H1 (cell line): ENCODE results near the gene ARNT2.

Experiments
- CTCF ChIP-seq, 3 experiments: IDR thresholded peaks; 1 replicate in 2 of 3; 2 replicates in 1 of 3; pipeline versions ENCODE4 v1.5.1 to v1.6.1; 2011; ENCODE audit warnings: low read length in 3 of 3, mild to moderate bottlenecking in 3 of 3, inconsistent platforms in 2 of 3, low read depth in 1 of 3, moderate library complexity in 1 of 3; ENCODE audit not compliant: insufficient read depth in 1 of 3; ENCODE audit errors: control extremely low read depth in 1 of 3
- KDM1A ChIP-seq: fragments of 200-600, 300-600 bp; sonication (generic); IDR thresholded peaks from 2 replicates; pipeline ENCODE4 v1.7.1; 2016; ENCODE audit warnings: mild to moderate bottlenecking, low read length, borderline replicate concordance

- no peak for TF ChIP-seq KDM1A
- no peak for TF ChIP-seq CTCF (IDR thresholded peaks at IDR 0.05; ENCODE audit: control extremely low read depth in 1 of 3, insufficient read depth in 1 of 3, low read depth in 1 of 3, low read length in 3 of 3)
These were observed 155.1 kb downstream of the ARNT2 start for GRCh38 chr15:80559320-80559693.
